GM12878 (cell line): ENCODE measurements around the gene EIF2B4. TPM values are rescaled to one million over a fixed set of nuclear protein-coding genes. Genes with fewer than 3 reads are reported as not detected.

Source experiments
- ATAC-seq: fragments of 200-7000 bp; cut with Tn5 transposase; 3 replicates; pipeline ENCODE4 v1.9.1; 2020; ENCODE audit warnings: mild to moderate bottlenecking, moderate library complexity
- BruUV-seq: library from RNA; stranded (reverse); fragments of 400-500 nt; replicated peaks from 2 replicates; lab custom pipeline; 2021; lab: Mats Ljungman, UMichigan
- CTCF ChIA-PET: fragments of 300-600 bp; sonication (Branson Sonifier 250); formaldehyde crosslinking; extraction: SDS; loops from one replicate; lab custom pipeline; 2021; ENCODE audit warnings: inconsistent platforms; lab: Yijun Ruan, JAX
- POLR2A ChIA-PET: fragments of 350-600 bp; formaldehyde crosslinking; extraction: SDS; loops from one replicate; lab custom pipeline; 2021; ENCODE audit warnings: inconsistent platforms; lab: Charles Lee
- RAD21 ChIA-PET: fragments of 300-600 bp; sonication (Branson Sonifier 250); formaldehyde crosslinking; loops from one replicate; lab custom pipeline; 2023; ENCODE audit warnings: antibody characterized with exemption; ENCODE audit not compliant: unreplicated experiment; lab: Charles Lee
- SMC1A ChIA-PET: fragments of 300-600 bp; sonication (Branson Sonifier 250); formaldehyde crosslinking; loops from one replicate; lab custom pipeline; 2023; ENCODE audit not compliant: unreplicated experiment, uncharacterized antibody; lab: Charles Lee
- DNase-seq: peaks from one replicate; pipeline ENCODE4 v3.0.0-alpha.2; 2011; ENCODE audit warnings: low read depth, low spot score
- FAIRE-seq: peaks from 3 replicates; lab custom pipeline; 2011; peaks lifted over from hg19 to GRCh38; lab: Jason Lieb, UNC
- H2AFZ ChIP-seq: 2 replicates; pipeline ENCODE4 v1.6.0; 2011; ENCODE audit warnings: low read depth, low read length, control low read depth; ENCODE audit not compliant: control insufficient read depth
- H3K27ac ChIP-seq: 2 replicates; pipeline ENCODE4 v1.5.1; 2011; ENCODE audit warnings: control low read depth; ENCODE audit not compliant: control insufficient read depth, insufficient read depth
- H3K27me3 ChIP-seq, 2 experiments: replicated peaks in 1 of 2; 2 replicates each; pipeline versions ENCODE4 v1.6.0 to v1.6.1; 2011; ENCODE audit warnings: low read length in 1 of 2; ENCODE audit not compliant: control insufficient read depth in 2 of 2, insufficient read depth in 2 of 2
- H3K36me3 ChIP-seq, 2 experiments: 2 replicates each; pipeline ENCODE4 v1.5.1; 2011; ENCODE audit warnings: low read length in 1 of 2; ENCODE audit not compliant: control insufficient read depth in 2 of 2, insufficient read depth in 2 of 2
- H3K4me1 ChIP-seq: 2 replicates; pipeline ENCODE4 v1.6.1; 2011; ENCODE audit warnings: mild to moderate bottlenecking, low read length, moderate library complexity, mixed read lengths; ENCODE audit not compliant: control insufficient read depth, insufficient read depth
- H3K4me2 ChIP-seq: 2 replicates; pipeline ENCODE4 v1.6.0; 2011; ENCODE audit warnings: control low read depth; ENCODE audit not compliant: control insufficient read depth, insufficient read depth
- H3K4me3 ChIP-seq: fragments of 200-600 bp; sonication (generic); 2 replicates; pipeline ENCODE4 v1.5.1; 2016
- H3K79me2 ChIP-seq: 2 replicates; pipeline ENCODE4 v1.6.0; 2011; ENCODE audit warnings: low read length; ENCODE audit not compliant: control insufficient read depth, insufficient read depth
- H3K9ac ChIP-seq: 2 replicates; pipeline ENCODE4 v1.8.0; 2011; ENCODE audit warnings: low read length, control low read depth, mixed read lengths; ENCODE audit not compliant: control insufficient read depth, insufficient read depth
- H3K9me3 ChIP-seq: replicated peaks from 3 replicates; pipeline ENCODE4 v1.5.1; 2011; ENCODE audit warnings: mild to moderate bottlenecking, low read length; ENCODE audit not compliant: control insufficient read depth, insufficient read depth
- H4K20me1 ChIP-seq: 2 replicates; pipeline ENCODE4 v1.6.0; 2011; ENCODE audit not compliant: control insufficient read depth, insufficient read depth
- BACH1 ChIP-seq: fragments of 450-650 bp; IDR thresholded peaks from 2 replicates; pipeline ENCODE4 v1.6.1; 2017; ENCODE audit warnings: mild to moderate bottlenecking, borderline replicate concordance
- CBX5 ChIP-seq: sonication (generic); IDR thresholded peaks from 2 replicates; pipeline ENCODE4 v1.6.1; 2016; ENCODE audit warnings: low read depth, moderate library complexity, mild to moderate bottlenecking, inconsistent platforms
- DPF2 ChIP-seq: fragments of 450-650 bp; IDR thresholded peaks from 2 replicates; pipeline ENCODE4 v1.6.1; 2017; ENCODE audit warnings: mild to moderate bottlenecking
- ETV6 ChIP-seq, 2 experiments: fragments of 450-650 bp in 1 of 2; IDR thresholded peaks in 1 of 2; conservative IDR thresholded peaks in 1 of 2; 2 replicates each; pipeline ENCODE4 v1.6.1; 2014; ENCODE audit warnings: antibody characterized with exemption in 1 of 2, borderline replicate concordance in 1 of 2, low read depth in 1 of 2, mild to moderate bottlenecking in 1 of 2, moderate library complexity in 1 of 2
- FOXK2 ChIP-seq: fragments of 450-650 bp; IDR thresholded peaks from 2 replicates; pipeline ENCODE4 v1.6.1; 2017; ENCODE audit warnings: mild to moderate bottlenecking, moderate library complexity
- KLF5 ChIP-seq: fragments of 450-650 bp; IDR thresholded peaks from 2 replicates; pipeline ENCODE4 v1.6.1; 2014; ENCODE audit warnings: mild to moderate bottlenecking; ENCODE audit not compliant: partially characterized antibody
- MEF2A ChIP-seq: IDR thresholded peaks from 2 replicates; pipeline ENCODE4 v1.6.1; 2011; ENCODE audit warnings: low read depth, mild to moderate bottlenecking, low read length, moderate library complexity; ENCODE audit not compliant: insufficient read depth
- MTA3 ChIP-seq: IDR thresholded peaks from 2 replicates; pipeline ENCODE4 v1.6.1; 2012; ENCODE audit warnings: low read length, inconsistent platforms, borderline replicate concordance
- PAX8 ChIP-seq: fragments of 450-650 bp; IDR thresholded peaks from 2 replicates; pipeline ENCODE4 v1.6.1; 2017; ENCODE audit warnings: mild to moderate bottlenecking, moderate library complexity
- SIN3A ChIP-seq: IDR thresholded peaks from 2 replicates; pipeline ENCODE4 v1.6.1; 2012; ENCODE audit warnings: low read depth, low read length, improper control_type of control experiment
- SREBF1 ChIP-seq: IDR thresholded peaks from 2 replicates; pipeline ENCODE4 v1.6.1; 2012; ENCODE audit warnings: mild to moderate bottlenecking, low read length
- TARDBP ChIP-seq: IDR thresholded peaks from 2 replicates; pipeline ENCODE4 v1.6.1; 2016; ENCODE audit warnings: borderline replicate concordance
- YBX1 ChIP-seq: fragments of 450-650 bp; IDR thresholded peaks from 2 replicates; pipeline ENCODE4 v1.6.1; 2016; ENCODE audit warnings: antibody characterized with exemption
- ZNF24 ChIP-seq: fragments of 450-650 bp; IDR thresholded peaks from 2 replicates; pipeline ENCODE4 v1.6.1; 2017; ENCODE audit warnings: antibody characterized with exemption, mild to moderate bottlenecking
- ZNF274 ChIP-seq: IDR thresholded peaks from one replicate; pipeline ENCODE4 v1.8.0; 2011; ENCODE audit not compliant: insufficient read length, insufficient read depth
- ZZZ3 ChIP-seq: IDR thresholded peaks from 2 replicates; pipeline ENCODE4 v1.6.1; 2011; ENCODE audit warnings: low read depth; ENCODE audit not compliant: control insufficient read depth, insufficient read length
- WGBS: methylation state at CpG from one replicate; pipeline ENCODE4 v1.1.6; 2016; ENCODE audit warnings: low lambda C conversion rate; ENCODE audit not compliant: insufficient replicate concordance, insufficient coverage; ENCODE audit errors: missing lambda C conversion rate; 5-methylcytosine and 5-hydroxymethylcytosine counted together
- in situ Hi-C: fragments of 300-500 bp; cut with MboI; formaldehyde crosslinking; loops from 9 replicates; pipeline ENCODE4 v1.14.3; 2018; ENCODE audit warnings: mixed read lengths
- intact Hi-C: fragments of 100-400 bp; cut with micrococcal nuclease; formaldehyde crosslinking; loops from one replicate; pipeline ENCODE4 v1.14.2; 2022; ENCODE audit not compliant: unreplicated experiment
- polyA plus RNA-seq, 11 experiments: library from polyadenylated mRNA; depleted of rRNA in 4 of 11; unstranded in 6 of 11; stranded (reverse) in 5 of 11; fragments of >200 nt; fragmentation: Nextera tagmentation in 4 of 11; fragmentation: Illumina TruSeq in 1 of 11; extraction: Ambion mirVana in 4 of 11; extraction: Trizol in 1 of 11; gene quantifications; 1 replicate in 1 of 11; 2 replicates in 10 of 11; pipeline versions ENCODE4 v1.2.1 to v1.2.3, GENCODE V29; 2011 to 2016; ENCODE audit warnings: inconsistent platforms in 2 of 11, missing spikeins in 2 of 11, low read depth in 1 of 11
- total RNA-seq, 4 experiments: library from RNA; depleted of rRNA in 3 of 4; stranded (reverse); fragments of >200 nt in 3 of 4; fragmentation: Illumina TruSeq in 1 of 4; extraction: Trizol in 1 of 4; gene quantifications; 2 replicates each; pipeline versions ENCODE4 v1.2.1 to v1.2.3, GENCODE V29; 2013 to 2021
- TF ChIP-seq, protein P1 (sequence below): IDR thresholded peaks from 2 replicates; pipeline ENCODE4 v1.6.1; 2012; ENCODE audit warnings: low read depth, low read length, improper control_type of control experiment
- TF ChIP-seq, protein P2 (sequence below), 3 experiments: IDR thresholded peaks in 2 of 3; conservative IDR thresholded peaks in 1 of 3; 2 replicates each; pipeline ENCODE4 v1.5.1; 2011; ENCODE audit warnings: low read depth in 3 of 3, low read length in 3 of 3, mild to moderate bottlenecking in 3 of 3, control low read depth in 2 of 3, moderate library complexity in 2 of 3, inconsistent platforms in 1 of 3, mixed read lengths in 1 of 3; ENCODE audit not compliant: control insufficient read depth in 2 of 3, insufficient read depth in 1 of 3; ENCODE audit errors: extremely low read depth in 1 of 3
- TF ChIP-seq, protein P3 (sequence below): fragments of 450-650 bp; IDR thresholded peaks from 2 replicates; pipeline ENCODE4 v1.6.1; 2016; ENCODE audit warnings: mild to moderate bottlenecking, moderate library complexity, borderline replicate concordance

EIF2B4 gene
- total and polyA plus RNA-seq, 10 of the 15 experiments (the other 5 are each of a cell fraction or from before 2014, with no cell fraction given): 13.4 to 53.9 (median 27.5) TPM

DNA sequence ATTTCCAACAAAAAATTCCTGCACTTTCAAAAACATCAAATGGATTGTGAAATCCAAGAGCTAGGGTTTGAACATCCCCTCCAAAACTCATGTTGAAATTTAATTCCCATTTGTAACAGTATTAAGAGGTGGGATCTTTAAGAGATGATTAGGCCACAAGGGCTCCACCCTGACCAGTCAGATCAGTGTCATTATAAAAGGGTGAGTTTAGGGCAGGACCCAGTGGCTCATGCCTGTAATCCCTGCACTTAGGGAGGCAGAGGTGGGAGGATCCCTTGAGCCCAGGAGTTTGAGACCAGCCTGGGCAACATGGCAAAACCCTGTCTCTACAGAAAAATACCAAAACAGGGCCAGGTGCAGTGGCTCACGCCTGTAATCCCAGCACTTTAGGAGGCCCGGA, 22.5 kb downstream of the EIF2B4 start:
- BruUV-seq: no TSS peak
- ATAC-seq (no peak), DNase-seq (no peak), FAIRE-seq (no peak)
- Histone ChIP-seq H3K36me3 (peaks cover 4 to 10% of the 10 kb centered on the region in 2 experiments; a peak in 3 of 4 replicates), H2AFZ (no peak overlapping the region), H3K9me3 (no peaks in the 10 kb centered on the region), H4K20me1 (no peaks in the 10 kb centered on the region), H3K27ac (no peak overlapping the region), H3K9ac (no peak overlapping the region), H3K4me3 (no peak overlapping the region), H3K27me3 (no peaks in the 10 kb centered on the region), H3K4me2 (no peak overlapping the region), H3K4me1 (no peaks in the 10 kb centered on the region), H3K79me2 (peaks cover 46% of the 10 kb centered on the region)
- ChIA-PET POLR2A (interaction anchor here (0.6 kb wide), 1 partner anchor 25 kb away, joined by 3 read pairs; no protein-coding TSS in a partner anchor), RAD21 (no interaction called here), CTCF (interaction anchor here (0.7 to 1.4 kb wide), 2 partner anchors 45 to 69 kb away, joined by 3 to 6 read pairs; no protein-coding TSS in a partner anchor), SMC1A (interaction anchor here (1.9 kb wide), 1 partner anchor 10 kb away, joined by 4 read pairs; no protein-coding TSS in a partner anchor)
- intact Hi-C loops: no loop called here
- WGBS: 100% methylated on average over 2 of the region's 2 CpGs
- in situ Hi-C loops: no loop called here
- TF ChIP-seq, protein P1, sequence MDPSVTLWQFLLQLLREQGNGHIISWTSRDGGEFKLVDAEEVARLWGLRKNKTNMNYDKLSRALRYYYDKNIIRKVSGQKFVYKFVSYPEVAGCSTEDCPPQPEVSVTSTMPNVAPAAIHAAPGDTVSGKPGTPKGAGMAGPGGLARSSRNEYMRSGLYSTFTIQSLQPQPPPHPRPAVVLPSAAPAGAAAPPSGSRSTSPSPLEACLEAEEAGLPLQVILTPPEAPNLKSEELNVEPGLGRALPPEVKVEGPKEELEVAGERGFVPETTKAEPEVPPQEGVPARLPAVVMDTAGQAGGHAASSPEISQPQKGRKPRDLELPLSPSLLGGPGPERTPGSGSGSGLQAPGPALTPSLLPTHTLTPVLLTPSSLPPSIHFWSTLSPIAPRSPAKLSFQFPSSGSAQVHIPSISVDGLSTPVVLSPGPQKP: no peak
- TF ChIP-seq CBX5: no peak
- TF ChIP-seq BACH1: no peak
- no peak for TF ChIP-seq ZZZ3
- no peak for TF ChIP-seq ZNF24
- no peak for TF ChIP-seq DPF2
- TF ChIP-seq PAX8: no peak
- TF ChIP-seq MEF2A: no peak
- no peak for TF ChIP-seq ETV6 (conservative IDR thresholded peaks at IDR 0.05 in 1 of 2, IDR thresholded peaks at IDR 0.05 in 1 of 2; ENCODE audit: borderline replicate concordance in 1 of 2, low read depth in 1 of 2)
- TF ChIP-seq, protein P2, sequence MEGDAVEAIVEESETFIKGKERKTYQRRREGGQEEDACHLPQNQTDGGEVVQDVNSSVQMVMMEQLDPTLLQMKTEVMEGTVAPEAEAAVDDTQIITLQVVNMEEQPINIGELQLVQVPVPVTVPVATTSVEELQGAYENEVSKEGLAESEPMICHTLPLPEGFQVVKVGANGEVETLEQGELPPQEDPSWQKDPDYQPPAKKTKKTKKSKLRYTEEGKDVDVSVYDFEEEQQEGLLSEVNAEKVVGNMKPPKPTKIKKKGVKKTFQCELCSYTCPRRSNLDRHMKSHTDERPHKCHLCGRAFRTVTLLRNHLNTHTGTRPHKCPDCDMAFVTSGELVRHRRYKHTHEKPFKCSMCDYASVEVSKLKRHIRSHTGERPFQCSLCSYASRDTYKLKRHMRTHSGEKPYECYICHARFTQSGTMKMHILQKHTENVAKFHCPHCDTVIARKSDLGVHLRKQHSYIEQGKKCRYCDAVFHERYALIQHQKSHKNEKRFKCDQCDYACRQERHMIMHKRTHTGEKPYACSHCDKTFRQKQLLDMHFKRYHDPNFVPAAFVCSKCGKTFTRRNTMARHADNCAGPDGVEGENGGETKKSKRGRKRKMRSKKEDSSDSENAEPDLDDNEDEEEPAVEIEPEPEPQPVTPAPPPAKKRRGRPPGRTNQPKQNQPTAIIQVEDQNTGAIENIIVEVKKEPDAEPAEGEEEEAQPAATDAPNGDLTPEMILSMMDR (IDR thresholded peaks at IDR 0.05 in 2 of 3, conservative IDR thresholded peaks at IDR 0.05 in 1 of 3; ENCODE audit: control insufficient read depth in 2 of 3, extremely low read depth in 1 of 3, insufficient read depth in 1 of 3, low read depth in 3 of 3, low read length in 3 of 3): no peak
- no peak for TF ChIP-seq TARDBP
- TF ChIP-seq SIN3A: no peak
- no peak for TF ChIP-seq KLF5
- no peak for TF ChIP-seq MTA3
- TF ChIP-seq YBX1: no peak
- TF ChIP-seq SREBF1: no peak
- TF ChIP-seq ZNF274: no peak
- TF ChIP-seq, protein P3, sequence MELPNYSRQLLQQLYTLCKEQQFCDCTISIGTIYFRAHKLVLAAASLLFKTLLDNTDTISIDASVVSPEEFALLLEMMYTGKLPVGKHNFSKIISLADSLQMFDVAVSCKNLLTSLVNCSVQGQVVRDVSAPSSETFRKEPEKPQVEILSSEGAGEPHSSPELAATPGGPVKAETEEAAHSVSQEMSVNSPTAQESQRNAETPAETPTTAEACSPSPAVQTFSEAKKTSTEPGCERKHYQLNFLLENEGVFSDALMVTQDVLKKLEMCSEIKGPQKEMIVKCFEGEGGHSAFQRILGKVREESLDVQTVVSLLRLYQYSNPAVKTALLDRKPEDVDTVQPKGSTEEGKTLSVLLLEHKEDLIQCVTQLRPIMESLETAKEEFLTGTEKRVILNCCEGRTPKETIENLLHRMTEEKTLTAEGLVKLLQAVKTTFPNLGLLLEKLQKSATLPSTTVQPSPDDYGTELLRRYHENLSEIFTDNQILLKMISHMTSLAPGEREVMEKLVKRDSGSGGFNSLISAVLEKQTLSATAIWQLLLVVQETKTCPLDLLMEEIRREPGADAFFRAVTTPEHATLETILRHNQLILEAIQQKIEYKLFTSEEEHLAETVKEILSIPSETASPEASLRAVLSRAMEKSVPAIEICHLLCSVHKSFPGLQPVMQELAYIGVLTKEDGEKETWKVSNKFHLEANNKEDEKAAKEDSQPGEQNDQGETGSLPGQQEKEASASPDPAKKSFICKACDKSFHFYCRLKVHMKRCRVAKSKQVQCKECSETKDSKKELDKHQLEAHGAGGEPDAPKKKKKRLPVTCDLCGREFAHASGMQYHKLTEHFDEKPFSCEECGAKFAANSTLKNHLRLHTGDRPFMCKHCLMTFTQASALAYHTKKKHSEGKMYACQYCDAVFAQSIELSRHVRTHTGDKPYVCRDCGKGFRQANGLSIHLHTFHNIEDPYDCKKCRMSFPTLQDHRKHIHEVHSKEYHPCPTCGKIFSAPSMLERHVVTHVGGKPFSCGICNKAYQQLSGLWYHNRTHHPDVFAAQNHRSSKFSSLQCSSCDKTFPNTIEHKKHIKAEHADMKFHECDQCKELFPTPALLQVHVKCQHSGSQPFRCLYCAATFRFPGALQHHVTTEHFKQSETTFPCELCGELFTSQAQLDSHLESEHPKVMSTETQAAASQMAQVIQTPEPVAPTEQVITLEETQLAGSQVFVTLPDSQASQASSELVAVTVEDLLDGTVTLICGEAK: no peak
- no peak for TF ChIP-seq FOXK2
